A673 (cell line): ENCODE results near the gene ATRX.

Experiments
- CTCF ChIP-seq: fragments of 300-800, 200-600 bp; sonication (generic); conservative IDR thresholded peaks from 2 replicates; pipeline ENCODE4 v1.5.1; 2017; ENCODE audit warnings: low read depth, mild to moderate bottlenecking, antibody characterized with exemption, low read length, moderate library complexity, mixed read lengths
- EZH2 ChIP-seq: fragments of 200-600 bp; sonication (generic); IDR thresholded peaks from 2 replicates; pipeline ENCODE4 v1.6.1; 2017; ENCODE audit warnings: borderline replicate concordance, low read depth, mild to moderate bottlenecking, mixed read lengths, antibody characterized with exemption, low read length; ENCODE audit not compliant: poor library complexity, severe bottlenecking

GRCh38 chrX:77493677-77494553 lies 292.1 kb downstream of the ATRX start:
- TF ChIP-seq CTCF, result no peak
- TF ChIP-seq EZH2, result no peak
